A673 (cell line): ENCODE results near the gene PHB1.

ENCODE experiments used
- EZH2 ChIP-seq: fragments of 200-600 bp; sonication (generic); IDR thresholded peaks from 2 replicates; pipeline ENCODE4 v1.6.1; 2017; ENCODE audit warnings: borderline replicate concordance, low read depth, mild to moderate bottlenecking, mixed read lengths, antibody characterized with exemption, low read length; ENCODE audit not compliant: poor library complexity, severe bottlenecking
- TF ChIP-seq, protein P1 (sequence below): fragments of 300-800, 200-600 bp; sonication (generic); conservative IDR thresholded peaks from 2 replicates; pipeline ENCODE4 v1.5.1; 2017; ENCODE audit warnings: low read depth, mild to moderate bottlenecking, antibody characterized with exemption, low read length, moderate library complexity, mixed read lengths

DNA sequence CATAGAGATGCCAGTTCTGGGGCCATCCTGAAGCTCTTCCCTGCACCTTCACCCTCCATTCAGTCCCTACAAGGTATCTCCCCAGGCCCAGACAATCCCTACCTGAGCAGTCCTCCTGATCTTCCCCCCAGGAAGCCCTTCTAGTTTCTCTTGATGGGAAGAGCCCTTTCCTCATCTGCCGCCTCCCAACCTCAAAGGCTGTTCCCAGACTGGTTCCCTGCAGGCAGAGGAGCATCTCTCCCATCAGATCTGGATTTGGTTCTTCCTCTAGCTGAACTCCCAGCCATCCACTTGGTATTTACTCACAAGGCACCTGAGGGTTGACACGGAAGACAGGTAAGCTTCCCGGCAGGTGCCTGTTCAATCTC, 24.6 kb upstream of the PHB1 start:
- TF ChIP-seq, protein P1, sequence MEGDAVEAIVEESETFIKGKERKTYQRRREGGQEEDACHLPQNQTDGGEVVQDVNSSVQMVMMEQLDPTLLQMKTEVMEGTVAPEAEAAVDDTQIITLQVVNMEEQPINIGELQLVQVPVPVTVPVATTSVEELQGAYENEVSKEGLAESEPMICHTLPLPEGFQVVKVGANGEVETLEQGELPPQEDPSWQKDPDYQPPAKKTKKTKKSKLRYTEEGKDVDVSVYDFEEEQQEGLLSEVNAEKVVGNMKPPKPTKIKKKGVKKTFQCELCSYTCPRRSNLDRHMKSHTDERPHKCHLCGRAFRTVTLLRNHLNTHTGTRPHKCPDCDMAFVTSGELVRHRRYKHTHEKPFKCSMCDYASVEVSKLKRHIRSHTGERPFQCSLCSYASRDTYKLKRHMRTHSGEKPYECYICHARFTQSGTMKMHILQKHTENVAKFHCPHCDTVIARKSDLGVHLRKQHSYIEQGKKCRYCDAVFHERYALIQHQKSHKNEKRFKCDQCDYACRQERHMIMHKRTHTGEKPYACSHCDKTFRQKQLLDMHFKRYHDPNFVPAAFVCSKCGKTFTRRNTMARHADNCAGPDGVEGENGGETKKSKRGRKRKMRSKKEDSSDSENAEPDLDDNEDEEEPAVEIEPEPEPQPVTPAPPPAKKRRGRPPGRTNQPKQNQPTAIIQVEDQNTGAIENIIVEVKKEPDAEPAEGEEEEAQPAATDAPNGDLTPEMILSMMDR: no peak
- TF ChIP-seq EZH2: no peak
